Testis (tissue), 3 donors: Measurements from ENCODE around the gene ZBTB11. TPM values are rescaled to one million over a fixed set of nuclear protein-coding genes. Genes with fewer than 3 reads are reported as not detected.

Experiments
- DNase-seq: peaks from one replicate; pipeline ENCODE4 v3.0.0-alpha.2; 2019
- H3K27ac ChIP-seq, 2 donors: fragments of 200-600 bp; sonication (generic); one replicate each; pipeline ENCODE4 v1.5.1; 2019
- H3K27me3 ChIP-seq: fragments of 200-600 bp; sonication (generic); one replicate; pipeline ENCODE4 v1.5.1; 2019
- H3K36me3 ChIP-seq: fragments of 200-600 bp; sonication (generic); one replicate; pipeline ENCODE4 v1.5.1; 2017; ENCODE audit warnings: low read depth; ENCODE audit errors: missing control alignments
- H3K4me1 ChIP-seq: fragments of 200-600 bp; sonication (generic); one replicate; pipeline ENCODE4 v1.5.1; 2019
- H3K4me3 ChIP-seq, 2 donors: fragments of 200-600 bp; sonication (generic); one replicate each; pipeline ENCODE4 v1.5.1; 2017 to 2019
- H3K9me3 ChIP-seq: fragments of 200-600 bp; sonication (generic); one replicate; pipeline ENCODE4 v1.5.1; 2017
- CTCF ChIP-seq, 3 experiments: fragments of 450-650 bp in 2 of 3; fragments of 200-600 bp in 1 of 3; sonication (generic) in 1 of 3; IDR thresholded peaks; one replicate each; pipeline ENCODE4 v1.5.1; 2016 to 2019; ENCODE audit warnings: antibody characterized with exemption in 3 of 3, mild to moderate bottlenecking in 2 of 3, moderate library complexity in 1 of 3
- POLR2A ChIP-seq: fragments of 450-650 bp; IDR thresholded peaks from one replicate; pipeline ENCODE4 v1.6.1; 2017; ENCODE audit warnings: antibody characterized with exemption, mild to moderate bottlenecking, moderate library complexity
- WGBS, 2 donors: methylation state at CpG; one replicate each; pipeline ENCODE4 v1.1.5; 2018; 5-methylcytosine and 5-hydroxymethylcytosine counted together
- intact Hi-C: fragments of 100-400 bp; cut with DNase I; formaldehyde crosslinking; loops from one replicate; pipeline ENCODE4 v1.15.1; 2023; ENCODE audit warnings: low total_unique reads
- polyA plus RNA-seq: library from polyadenylated mRNA; stranded (reverse); fragments of 350-450 nt; fragmentation: Illumina TruSeq; extraction: RNeasy Lipid Tissue Mini Kit (QIAGEN cat#74804); gene quantifications from one replicate; pipeline ENCODE4 v1.2.3, GENCODE V29; 2014; ENCODE audit warnings: low read depth, low replicate concordance; ENCODE audit not compliant: insufficient read depth
- total RNA-seq, 2 donors: library from RNA; depleted of rRNA; stranded (reverse); fragments of >200 nt; gene quantifications; one replicate each; pipeline ENCODE4 v1.2.3, GENCODE V29; 2016

ZBTB11 gene
- total and polyA plus RNA-seq, 3 donors from 2014 or later, result 14.8 to 37.4 (median 32.8) TPM

- 85 to 100% methylated on average over 1 of the region's 1 CpG for WGBS, 2 donors
- no peak overlapping the region for H3K27ac ChIP-seq
- no peaks in the 10 kb centered on the region for H3K27me3 ChIP-seq
- DNase-seq, result no peak
- H3K4me1 ChIP-seq, result no peaks in the 10 kb centered on the region
- TF ChIP-seq CTCF (IDR thresholded peaks at IDR 0.05), result no peak
- TF ChIP-seq POLR2A, result no peak
- no peaks in the 10 kb centered on the region for H3K9me3 ChIP-seq
- intact Hi-C loops, result no loop called here
- H3K4me3 ChIP-seq, result no peak overlapping the region
- H3K36me3 ChIP-seq, result no peaks in the 10 kb centered on the region
Measured at GRCh38 chr3:101631098-101631796, 45.7 kb downstream of the ZBTB11 start.

GRCh38 chr3:101629219-101629618 is 47.7 kb downstream of the ZBTB11 start:
- Histone ChIP-seq H3K4me3 (no peak overlapping the region), H3K9me3 (no peaks in the 10 kb centered on the region), H3K27ac (no peak overlapping the region), H3K36me3 (no peaks in the 10 kb centered on the region), H3K4me1 (no peaks in the 10 kb centered on the region), H3K27me3 (no peaks in the 10 kb centered on the region)
- DNase-seq, result no peak
- TF ChIP-seq CTCF (IDR thresholded peaks at IDR 0.05), result no peak
- no peak for TF ChIP-seq POLR2A
- intact Hi-C loops, result no loop called here

GRCh38 chr3:101625879-101626278 is 51.1 kb downstream of the ZBTB11 start:
- no peaks in the 10 kb centered on the region for H3K27me3 ChIP-seq
- no peaks in the 10 kb centered on the region for H3K36me3 ChIP-seq
- WGBS, 2 donors, result 91 to 98% methylated on average over 2 of the region's 2 CpGs
- no peak overlapping the region for H3K4me3 ChIP-seq
- no peaks in the 10 kb centered on the region for H3K4me1 ChIP-seq
- no peak for TF ChIP-seq CTCF (IDR thresholded peaks at IDR 0.05)
- no peak for TF ChIP-seq POLR2A
- no peaks in the 10 kb centered on the region for H3K9me3 ChIP-seq
- no peak overlapping the region for H3K27ac ChIP-seq
- intact Hi-C loops, result no loop called here
- DNase-seq, result no peak

- Histone ChIP-seq H3K27me3 (no peaks in the 10 kb centered on the region), H3K4me1 (no peaks in the 10 kb centered on the region), H3K4me3 (no peak overlapping the region), H3K27ac (no peak overlapping the region), H3K9me3 (no peaks in the 10 kb centered on the region), H3K36me3 (no peaks in the 10 kb centered on the region)
- no peak for TF ChIP-seq CTCF (IDR thresholded peaks at IDR 0.05)
- TF ChIP-seq POLR2A, result no peak
- intact Hi-C loops, result no loop called here
- WGBS, 2 donors, result 80 to 90% methylated on average over 2 of the region's 2 CpGs
- no peak for DNase-seq
Measured at GRCh38 chr3:101624857-101625256, 52.1 kb downstream of the ZBTB11 start.

- 95% methylated on average over 1 of the region's 1 CpG for WGBS, 2 donors
- Histone ChIP-seq H3K4me3 (no peak overlapping the region), H3K27me3 (no peaks in the 10 kb centered on the region), H3K4me1 (no peaks in the 10 kb centered on the region), H3K9me3 (no peaks in the 10 kb centered on the region), H3K27ac (no peak overlapping the region), H3K36me3 (no peaks in the 10 kb centered on the region)
- no peak for DNase-seq
- intact Hi-C loops, result no loop called here
- TF ChIP-seq CTCF (IDR thresholded peaks at IDR 0.05), result no peak
Measured at GRCh38 chr3:101623656-101624055, 53.3 kb downstream of the ZBTB11 start.
